GM21786 (cell line): ENCODE measurements around the gene SVOP.
A peak's percentile ranks its signal among the peaks of the same experiment; 100 is the strongest.

Experiments
- ATAC-seq: cut with Tn5 transposase; IDR thresholded peaks from one replicate; pipeline ENCODE4 v1.9.1; 2021; ENCODE audit not compliant: unreplicated experiment

SVOP gene

DNA sequence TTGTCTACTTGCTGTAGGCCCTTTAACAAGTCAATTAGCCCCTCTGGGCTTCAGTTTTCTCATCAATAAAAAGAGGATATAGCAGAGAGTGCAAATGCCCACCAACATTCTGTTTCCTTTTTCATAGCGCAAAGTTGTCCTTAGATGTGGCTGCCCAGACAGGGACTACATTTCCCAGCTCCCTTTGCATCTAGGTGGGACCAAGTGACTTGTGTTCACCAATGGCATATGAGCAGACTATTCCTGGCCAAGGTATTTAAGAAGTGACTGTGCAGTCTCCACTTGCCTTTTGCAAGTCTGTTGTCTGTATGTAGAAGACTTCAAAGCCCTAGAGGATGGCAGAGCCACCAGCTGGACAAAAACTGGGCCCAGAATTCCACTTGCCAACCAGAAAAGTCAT is 81.3 kb downstream of the SVOP start:
- ATAC-seq: no peak

DNA sequence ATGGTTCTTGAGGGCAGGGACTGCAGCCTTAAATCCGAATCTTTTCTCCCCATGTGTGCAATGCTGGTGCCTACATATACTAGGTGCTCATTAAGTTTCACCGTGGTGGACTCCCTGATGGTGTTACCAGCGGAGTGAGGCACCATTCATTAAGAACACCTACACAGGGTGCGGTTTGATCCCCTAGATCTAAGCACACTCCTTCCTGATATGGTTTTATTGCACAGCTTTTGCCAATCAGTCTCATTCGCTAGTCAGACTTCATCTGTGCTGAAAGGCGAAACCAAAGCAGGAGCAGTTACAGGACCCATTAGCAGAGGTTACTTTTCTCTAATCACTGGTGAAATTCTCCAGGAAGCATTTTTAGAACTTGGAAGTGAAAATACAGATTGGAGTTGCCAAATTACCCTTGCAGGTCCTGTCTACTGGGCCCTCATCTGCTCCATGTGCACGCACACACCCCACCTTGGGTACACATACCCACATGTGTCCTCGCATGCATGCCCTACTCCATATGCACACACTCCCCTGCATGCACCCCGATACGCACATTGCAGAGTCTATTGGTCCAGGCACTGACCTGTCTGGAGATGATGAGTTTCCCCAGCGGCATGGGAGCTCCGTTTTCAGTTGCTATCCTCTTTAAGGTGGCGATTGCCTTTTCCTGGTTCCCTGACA is 82.5 kb downstream of the SVOP start:
- ATAC-seq: no peak

DNA sequence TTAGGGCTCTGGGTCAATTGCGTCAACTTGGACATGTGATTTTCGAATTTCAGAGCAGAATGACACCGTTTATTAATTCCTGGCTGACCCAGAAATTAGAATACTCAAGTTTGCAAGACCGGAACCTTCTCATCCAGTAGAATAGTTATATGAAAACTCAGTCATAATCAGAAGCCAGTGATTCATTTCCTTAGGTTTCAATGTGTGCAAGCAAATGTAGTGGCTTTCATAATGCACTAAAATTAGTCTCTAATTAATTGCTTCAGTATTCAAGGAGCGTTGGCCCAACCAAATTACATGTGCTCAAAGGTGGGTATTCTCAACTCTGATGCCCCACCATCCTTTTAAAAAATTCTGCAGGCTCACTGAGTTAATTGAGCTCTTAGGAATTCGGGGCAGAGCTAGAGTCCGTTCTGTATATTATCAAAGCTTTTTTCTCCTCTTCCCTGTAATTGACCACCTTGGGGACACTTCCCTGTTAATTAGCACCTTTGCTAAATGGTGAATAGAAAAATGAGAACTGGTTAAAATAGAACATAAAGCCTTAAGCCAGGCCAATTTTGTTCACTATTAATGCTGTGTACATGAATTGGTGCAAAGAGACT is 85.6 kb downstream of the SVOP start:
- ATAC-seq: no peak

DNA sequence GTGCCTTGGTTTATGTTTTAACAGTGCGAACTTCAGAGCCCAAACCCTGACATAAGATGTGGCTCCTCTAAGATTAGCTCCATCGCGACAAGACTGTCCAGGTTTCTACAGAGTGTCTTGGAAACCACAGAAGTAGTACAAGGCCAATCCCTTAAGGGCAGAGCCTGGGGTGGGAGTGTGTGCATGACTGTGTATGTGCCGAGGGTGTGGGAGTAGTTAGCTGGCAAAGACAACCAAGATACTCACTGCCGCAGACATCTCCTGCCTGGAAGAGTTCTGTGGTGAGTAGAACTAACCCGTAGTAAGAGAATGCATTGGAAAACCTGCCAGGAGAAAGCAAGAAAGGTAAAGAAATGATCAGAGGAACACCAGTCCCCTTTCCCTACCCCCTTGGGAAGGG is 86.9 kb downstream of the SVOP start:
- ATAC-seq: no peak

DNA sequence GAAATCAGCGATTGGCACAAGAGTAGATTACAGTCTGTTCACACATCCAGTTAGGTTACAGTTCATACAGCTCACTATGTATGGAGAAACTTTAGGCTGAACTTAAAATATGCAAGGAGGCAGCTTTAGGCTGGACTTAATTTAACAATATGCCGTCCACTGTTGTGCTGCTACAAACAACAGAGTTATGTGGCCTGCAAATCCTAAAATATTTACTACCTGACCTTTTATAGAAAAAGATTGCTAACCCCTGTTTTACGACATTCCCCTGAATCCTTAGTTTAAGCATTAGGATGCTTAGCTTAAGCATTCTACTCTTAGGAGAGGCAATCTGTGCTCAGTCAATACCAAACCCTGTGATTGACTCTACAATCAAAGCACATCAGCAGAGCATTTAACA is 90.1 kb downstream of the SVOP start:
- ATAC-seq: no peak

DNA sequence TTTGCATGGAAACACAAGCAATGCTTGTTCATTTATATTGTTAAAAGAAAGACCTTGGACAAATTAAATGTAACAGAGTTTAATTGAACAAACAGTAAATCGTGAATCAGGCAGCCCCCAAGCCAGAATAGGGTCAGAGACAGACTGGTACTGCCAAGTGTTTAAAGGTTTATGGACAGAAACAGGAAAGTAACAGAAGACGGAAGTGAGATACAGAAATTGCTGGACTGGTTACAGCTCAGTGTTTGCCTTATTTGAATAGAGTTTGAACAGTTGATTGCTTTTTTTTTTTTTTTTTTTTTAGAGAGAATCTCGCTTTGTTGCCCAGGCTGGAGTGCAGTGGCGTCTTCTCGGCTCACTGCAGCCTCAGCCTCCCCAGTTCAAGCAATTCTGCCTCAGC is 90.7 kb downstream of the SVOP start:
- peak; percentile 72 for ATAC-seq

DNA sequence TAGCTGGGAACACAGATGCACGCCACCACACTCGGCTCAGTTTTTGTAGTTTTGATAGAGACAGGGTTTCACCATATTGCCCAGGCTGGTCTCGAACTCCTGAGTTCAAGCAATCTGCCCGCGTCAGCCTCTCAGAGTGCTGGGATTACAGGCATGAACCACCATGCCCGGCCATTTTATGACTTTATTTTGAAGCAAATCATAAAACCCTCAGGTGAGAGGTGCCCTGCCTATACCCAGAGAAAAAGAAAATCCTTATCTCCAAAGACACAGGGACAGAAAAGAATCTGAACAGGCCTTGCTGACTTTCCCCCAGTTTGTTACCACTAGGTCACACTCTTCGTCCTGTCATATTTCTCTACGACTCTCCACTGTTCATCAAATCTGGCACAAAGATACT is 92.2 kb downstream of the SVOP start:
- no peak for ATAC-seq

DNA sequence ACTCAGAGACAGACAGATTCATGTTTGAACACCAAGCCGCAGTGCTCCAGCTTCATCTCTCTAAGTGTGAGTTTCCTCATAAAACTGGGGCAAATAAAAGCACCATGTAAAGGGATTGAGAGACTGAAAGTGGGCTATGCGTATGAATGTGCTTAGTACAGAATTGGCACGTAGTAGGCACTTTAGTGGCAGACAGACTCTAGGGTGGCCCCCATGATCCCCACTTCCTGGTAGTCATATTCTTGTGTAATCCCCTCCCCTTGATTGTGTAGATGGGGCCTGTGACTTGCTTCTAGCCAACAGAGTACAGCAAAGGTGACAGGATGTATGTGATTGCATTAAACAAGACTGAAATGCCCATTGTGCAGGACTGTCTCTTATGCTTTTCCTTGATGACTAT is 98.0 kb downstream of the SVOP start:
- ATAC-seq: no peak

DNA sequence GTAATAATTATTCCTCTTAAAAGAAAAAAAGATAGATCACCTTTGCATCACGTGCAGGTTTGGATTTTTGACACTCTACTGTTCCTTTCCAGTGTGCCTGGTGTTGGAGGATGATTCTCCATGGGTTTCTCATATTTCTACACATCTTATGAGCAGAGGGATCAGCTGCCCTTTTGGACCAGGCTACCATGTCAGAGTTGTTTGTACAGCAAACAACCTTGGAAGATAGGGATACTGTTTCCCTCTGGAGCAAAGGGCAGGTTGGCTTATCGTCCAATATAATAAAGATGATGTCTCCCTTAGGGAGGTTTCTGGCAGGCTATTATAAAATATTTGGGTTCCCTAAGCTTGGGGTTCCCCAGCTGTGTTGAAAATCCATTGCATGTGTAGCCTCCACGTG is 98.9 kb downstream of the SVOP start:
- no peak for ATAC-seq

DNA sequence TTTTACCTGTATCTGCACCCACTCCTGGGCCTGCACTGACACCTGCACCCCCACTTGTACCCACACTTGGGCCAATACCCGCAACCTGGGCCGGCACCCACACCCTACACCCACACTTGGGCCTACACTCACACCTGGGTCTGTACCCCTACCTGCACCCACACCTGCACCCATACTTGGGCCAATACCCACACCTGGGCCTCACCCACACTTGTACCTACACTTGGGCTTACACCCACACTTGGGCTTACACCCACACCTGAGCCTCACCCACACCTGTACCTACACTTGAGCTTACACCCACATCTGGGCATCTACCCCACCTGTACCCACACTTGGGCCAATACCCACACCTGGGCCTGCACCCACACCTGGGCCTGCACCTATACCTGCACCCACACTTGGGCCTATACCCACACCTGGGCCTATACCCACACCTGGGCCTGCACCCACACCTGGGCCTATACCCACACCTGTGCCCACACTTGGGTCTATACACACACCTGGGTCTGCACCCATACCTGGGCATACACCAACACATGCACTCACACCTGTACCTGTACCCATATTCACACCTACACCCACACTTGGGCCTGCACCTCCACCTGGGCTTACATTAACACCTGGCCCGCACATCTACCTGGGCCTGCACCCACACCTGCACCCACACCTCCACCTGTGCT is 101.8 kb downstream of the SVOP start:
- ATAC-seq: no peak

DNA sequence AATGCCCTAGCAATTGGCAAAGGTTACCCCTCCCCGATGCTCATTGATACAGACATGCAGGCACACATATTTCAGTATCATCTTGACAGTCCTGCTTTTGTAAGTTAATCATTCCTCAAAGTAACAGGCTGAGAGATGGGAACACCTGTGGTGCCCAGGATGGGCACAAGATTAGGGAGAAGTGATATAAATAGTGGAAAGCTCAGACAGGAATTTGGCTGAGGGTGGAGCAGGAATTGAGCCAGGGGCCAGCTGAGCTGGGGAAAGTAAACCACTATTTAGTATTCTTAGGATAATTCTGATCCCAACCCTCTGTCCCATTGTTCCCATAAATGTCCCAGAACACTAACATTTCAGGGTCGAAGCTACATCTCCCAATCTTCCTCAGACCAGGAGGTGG is 102.7 kb downstream of the SVOP start:
- no peak for ATAC-seq

DNA sequence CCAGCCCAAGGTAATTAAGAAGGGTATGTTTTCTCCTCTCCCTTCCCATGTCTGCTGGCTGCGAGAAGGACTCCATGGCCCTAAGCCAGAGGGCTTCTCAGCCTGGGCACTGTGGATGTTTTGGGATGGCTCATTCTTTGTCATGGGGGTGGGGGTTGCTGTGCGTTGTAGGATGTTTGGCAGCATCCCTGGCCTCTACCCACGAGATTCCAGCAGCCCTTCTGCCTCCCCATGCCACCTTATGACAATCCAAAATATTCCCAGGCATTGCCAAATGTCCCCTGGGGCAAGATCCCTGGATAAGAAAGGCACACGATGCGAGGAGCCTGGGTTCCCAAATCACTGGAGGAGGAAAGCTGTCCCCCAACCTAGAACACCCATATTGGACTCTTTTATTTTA is 104.5 kb downstream of the SVOP start:
- no peak for ATAC-seq

DNA sequence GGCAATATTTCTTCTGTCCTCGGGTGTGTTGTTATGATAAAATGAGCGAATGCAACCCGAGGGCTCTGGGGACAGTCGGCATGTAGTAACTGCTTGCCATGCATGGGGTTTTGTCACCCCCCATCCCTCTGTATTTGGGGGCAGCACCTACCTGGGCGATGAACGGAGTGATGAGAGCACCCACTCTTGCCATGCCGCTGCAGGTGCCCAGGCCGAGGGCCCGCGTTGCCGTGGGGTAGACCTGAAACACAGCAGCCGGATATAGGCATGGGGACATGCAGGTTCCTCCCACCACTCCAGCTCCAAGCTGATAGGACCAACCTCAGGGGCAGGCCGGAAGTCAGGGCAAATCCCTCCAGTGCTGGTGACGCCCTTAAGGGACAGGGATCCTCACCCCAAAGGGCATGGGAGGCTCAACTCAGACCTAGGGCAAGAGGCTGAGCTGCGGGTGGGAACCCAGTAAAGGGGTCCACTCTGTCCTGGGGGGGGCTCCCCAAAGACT is 105.2 kb downstream of the SVOP start:
- ATAC-seq: no peak

DNA sequence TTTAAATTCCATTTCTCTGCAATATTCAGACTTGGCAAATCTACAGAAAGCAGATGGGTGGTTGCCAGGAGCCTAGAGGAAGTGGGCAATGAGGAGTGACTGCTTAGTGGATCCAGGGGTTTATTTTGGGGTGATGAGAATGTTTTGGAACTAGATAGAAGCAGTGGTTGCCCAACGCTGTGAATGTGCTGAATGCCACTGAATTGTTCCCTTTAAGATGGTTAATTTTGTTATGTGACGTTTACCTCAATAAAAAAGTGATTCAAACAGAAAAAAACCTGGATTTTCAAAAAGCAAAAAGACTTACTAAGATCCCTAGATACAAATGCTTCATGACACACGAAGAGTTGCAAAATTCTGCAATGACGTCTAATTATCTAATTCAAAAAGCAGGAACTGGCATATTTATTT is 106.7 kb downstream of the SVOP start:
- ATAC-seq: no peak

DNA sequence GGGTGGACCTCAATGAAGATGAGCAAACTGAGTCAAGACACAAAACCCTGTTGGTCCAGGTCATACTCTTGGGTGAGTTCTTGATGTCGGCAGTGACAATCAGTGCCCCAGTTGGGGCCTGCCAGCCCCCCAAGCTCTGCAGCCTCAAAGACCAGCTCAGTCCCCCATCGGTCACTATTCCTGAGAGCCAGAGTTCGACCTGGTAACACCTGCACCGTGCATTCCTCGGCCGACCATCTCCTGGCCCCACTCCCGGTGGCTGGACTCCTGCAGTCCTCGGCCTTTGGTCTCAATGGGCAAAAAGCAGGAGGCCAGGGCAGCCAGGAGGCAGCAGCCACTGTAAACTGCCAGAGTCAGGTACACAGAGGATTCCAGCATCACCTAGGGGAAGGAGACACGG is 108.5 kb downstream of the SVOP start:
- ATAC-seq: no peak

DNA sequence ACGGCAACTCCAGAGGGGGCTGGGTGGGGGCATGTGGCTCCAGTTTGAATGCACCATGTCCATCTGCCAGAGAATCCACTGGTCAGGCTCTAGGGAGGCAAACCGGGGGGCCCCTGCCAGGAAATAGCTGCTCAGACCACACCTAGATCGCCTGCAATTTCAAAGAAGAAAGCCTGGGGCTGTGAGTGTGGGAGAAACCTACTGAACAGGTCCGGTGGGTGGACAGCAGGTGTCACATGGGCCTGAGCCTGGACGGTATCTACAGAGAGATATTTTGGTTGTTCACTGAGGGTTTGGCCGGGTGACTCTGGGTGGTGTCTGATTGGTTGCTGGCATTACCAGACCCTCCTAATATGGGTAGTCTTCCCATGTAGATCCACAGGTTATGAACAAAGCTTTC is 109.0 kb downstream of the SVOP start:
- no peak for ATAC-seq

DNA sequence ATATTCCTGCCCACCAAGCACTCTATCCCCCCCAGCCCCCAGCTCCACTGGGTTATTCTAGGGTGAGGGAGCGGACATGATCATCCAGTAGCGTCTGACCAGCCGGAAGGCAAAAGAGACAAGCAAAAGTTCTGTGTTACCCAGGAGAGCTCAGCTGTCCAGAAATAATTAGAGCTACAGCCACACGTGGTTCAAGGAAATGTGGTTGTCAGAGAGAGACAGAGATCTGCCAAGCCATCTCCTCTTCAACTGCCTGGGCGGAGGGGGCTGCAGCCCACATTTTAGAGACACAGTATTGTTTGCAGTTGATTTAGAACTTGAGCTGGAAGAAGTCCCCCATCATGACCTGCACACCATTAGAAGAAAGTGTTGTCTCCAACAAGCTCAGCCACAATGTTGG is 110.5 kb downstream of the SVOP start:
- no peak for ATAC-seq

DNA sequence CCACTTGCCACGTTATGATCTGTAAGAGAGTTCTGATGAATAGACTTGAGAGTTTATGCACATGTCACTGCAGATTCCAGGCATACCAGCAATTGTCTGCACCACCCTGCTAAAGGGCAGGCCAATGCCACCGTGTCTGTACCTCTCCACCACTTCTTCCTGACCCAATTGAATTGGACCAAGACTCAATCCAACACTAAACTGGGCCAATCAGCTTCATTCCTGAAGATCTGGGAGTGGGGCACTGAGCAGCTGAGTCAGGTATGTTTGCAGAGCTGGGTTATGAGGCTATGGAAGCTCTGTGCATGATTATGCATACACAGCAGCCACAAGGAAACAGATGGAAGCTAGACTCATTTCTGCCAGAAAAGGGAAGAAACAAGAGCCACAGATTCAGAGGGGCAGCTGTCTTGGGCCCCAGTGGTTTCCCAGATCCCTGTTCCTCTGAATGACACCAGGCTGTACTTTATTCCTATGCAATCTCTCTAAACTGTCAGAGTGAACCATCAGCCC is 113.0 kb downstream of the SVOP start:
- no peak for ATAC-seq

DNA sequence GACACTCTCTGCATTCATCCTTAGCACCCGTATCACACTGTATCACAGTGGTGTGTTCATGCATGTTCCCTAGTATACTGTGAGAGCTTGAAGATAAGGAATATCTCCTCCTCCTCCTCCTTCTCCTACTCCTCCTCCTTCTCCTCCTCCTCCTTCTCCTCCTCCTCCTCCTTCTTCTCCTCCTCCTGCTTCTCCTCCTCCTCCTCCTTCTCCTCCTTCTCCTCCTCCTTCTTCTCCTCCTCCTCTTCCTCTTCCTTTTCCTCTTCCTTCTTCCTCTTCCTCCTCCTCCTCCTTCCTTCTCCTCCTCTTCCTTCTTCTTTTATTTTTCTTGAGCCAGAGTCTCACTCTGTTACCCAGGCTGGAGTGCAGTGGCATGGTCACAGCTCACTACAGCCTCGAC is 113.9 kb downstream of the SVOP start:
- ATAC-seq: no peak

DNA sequence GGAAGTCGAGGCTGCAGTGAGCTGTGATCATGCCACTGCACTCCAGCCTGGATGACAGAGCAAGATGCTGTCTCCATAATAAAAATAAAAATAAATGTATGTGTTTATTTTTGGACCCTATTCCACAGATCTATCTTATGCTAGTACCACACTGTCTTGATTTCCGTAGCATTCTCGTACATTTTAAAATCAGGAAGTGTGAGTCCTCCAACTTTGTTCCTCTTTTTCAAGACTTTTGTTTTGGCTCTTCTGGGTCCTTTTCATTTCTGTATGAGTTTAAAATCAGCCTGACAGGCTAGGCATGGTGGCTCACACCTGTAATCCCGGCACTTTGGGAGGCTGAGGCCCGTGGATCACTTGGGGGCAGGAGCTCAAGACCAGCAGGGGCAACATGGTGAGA is 115.1 kb downstream of the SVOP start:
- ATAC-seq: no peak

DNA sequence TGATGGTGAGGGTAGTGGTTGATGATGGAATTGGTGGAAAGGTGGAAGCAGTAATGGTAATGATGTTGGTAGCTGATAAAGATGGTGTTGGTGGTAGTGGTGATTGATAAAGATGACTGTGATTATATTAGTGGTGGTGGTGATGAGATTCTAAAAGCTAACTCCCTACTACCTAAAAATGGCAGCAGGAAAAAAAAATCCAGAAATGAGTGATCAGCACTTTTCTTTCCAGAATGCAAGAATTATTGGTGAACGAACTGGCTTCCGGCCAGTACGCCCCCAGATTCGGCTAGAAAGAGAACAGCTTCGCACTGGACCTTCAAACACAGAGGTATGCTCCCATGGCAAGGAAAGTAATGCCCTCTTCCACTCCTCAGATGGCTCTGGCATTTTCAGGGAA is 121.7 kb downstream of the SVOP start:
- no peak for ATAC-seq

DNA sequence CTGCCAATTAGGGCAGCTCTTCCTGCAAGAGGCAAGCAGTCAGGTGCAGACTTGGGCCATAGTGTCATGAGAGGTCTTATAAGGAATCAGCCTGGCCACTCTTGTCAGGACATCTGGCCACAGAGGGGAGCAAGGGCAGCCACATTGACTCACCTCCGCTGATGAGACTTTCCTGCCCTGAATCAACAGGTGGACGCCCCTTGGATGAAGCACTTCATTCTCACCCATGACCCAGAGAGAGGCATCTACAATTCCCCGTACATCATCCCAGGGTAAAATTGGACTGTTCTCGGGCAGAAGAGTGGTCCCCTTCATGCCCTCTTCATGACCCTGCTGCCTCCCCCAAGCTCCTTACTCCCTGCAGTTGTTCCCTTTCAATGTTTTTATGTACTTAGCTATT is 124.1 kb downstream of the SVOP start:
- ATAC-seq: no peak
